OCI-LY1 (cell line): ENCODE measurements around the gene HAT1.
"Not testable (repeated sequence)": the region's sequence is repeated elsewhere in the genome, so short reads cannot be mapped to it uniquely, and the experiment has no call there.

Experiments used
- H2AFZ ChIP-seq: fragments of 200-600 bp; sonication (generic), shearing (Covaris generic); 2 replicates; pipeline ENCODE4 v1.6.0; 2014; ENCODE audit warnings: antibody characterized with exemption, mild to moderate bottlenecking, low read length
- H3F3A ChIP-seq: fragments of 200-600 bp; sonication (generic), shearing (Covaris generic); 2 replicates; pipeline ENCODE4 v1.6.0; 2014; ENCODE audit warnings: mild to moderate bottlenecking, antibody characterized with exemption, low read length, moderate library complexity; ENCODE audit not compliant: insufficient read depth
- H3K27ac ChIP-seq: fragments of 200-600 bp; sonication (generic); 2 replicates; pipeline ENCODE4 v1.5.1; 2014; ENCODE audit warnings: low read length, mixed run types, mild to moderate bottlenecking, low read depth; ENCODE audit not compliant: poor library complexity, severe bottlenecking
- H3K27me3 ChIP-seq: fragments of 200-600 bp; sonication (generic); 2 replicates; pipeline ENCODE4 v1.6.0; 2014; ENCODE audit warnings: antibody characterized with exemption, mild to moderate bottlenecking, low read length, moderate library complexity; ENCODE audit not compliant: insufficient read depth
- H3K36me3 ChIP-seq: fragments of 200-600 bp; sonication (generic); 2 replicates; pipeline ENCODE4 v1.6.1; 2014; ENCODE audit warnings: mild to moderate bottlenecking, antibody characterized with exemption, low read length, moderate library complexity, mixed read lengths; ENCODE audit not compliant: insufficient read depth
- H3K4me1 ChIP-seq: fragments of 200-600 bp; sonication (generic); 2 replicates; pipeline ENCODE4 v1.5.1; 2014; ENCODE audit warnings: mild to moderate bottlenecking, low read length, moderate library complexity; ENCODE audit not compliant: insufficient read depth, severe bottlenecking
- H3K4me2 ChIP-seq: fragments of 200-600 bp; sonication (generic), shearing (Covaris generic); 2 replicates; pipeline ENCODE4 v1.6.1; 2014; ENCODE audit warnings: low read length
- H3K4me3 ChIP-seq: fragments of 200-600 bp; sonication (generic); 2 replicates; pipeline ENCODE4 v1.5.1; 2014; ENCODE audit warnings: low read length, low read depth, mild to moderate bottlenecking, mixed read lengths; ENCODE audit not compliant: poor library complexity, severe bottlenecking
- H3K79me2 ChIP-seq: fragments of 200-600 bp; shearing (Covaris generic); 2 replicates; pipeline ENCODE4 v1.6.1; 2016; ENCODE audit warnings: mixed run types, low read length, mixed read lengths; ENCODE audit not compliant: insufficient read depth
- H3K9ac ChIP-seq: fragments of 200-600 bp; sonication (generic), shearing (Covaris generic); 2 replicates; pipeline ENCODE4 v1.6.1; 2014; ENCODE audit warnings: mild to moderate bottlenecking, low read length, mixed read lengths
- H3K9me2 ChIP-seq: fragments of 200-600 bp; sonication (generic), shearing (Covaris generic); 2 replicates; pipeline ENCODE4 v1.6.1; 2014; ENCODE audit warnings: low read depth, mild to moderate bottlenecking, low read length, mixed read lengths
- H3K9me3 ChIP-seq: fragments of 200-600 bp; shearing (Covaris generic); 2 replicates; pipeline ENCODE4 v1.6.1; 2014; ENCODE audit warnings: low read length, mixed read lengths
- H4K20me1 ChIP-seq: fragments of 200-600 bp; sonication (generic), shearing (Covaris generic); 2 replicates; pipeline ENCODE4 v1.6.0; 2016; ENCODE audit warnings: mild to moderate bottlenecking, low read length; ENCODE audit not compliant: insufficient read depth
- EZH2 ChIP-seq: fragments of 200-600 bp; sonication (generic), shearing (Covaris generic); IDR thresholded peaks from 2 replicates; pipeline ENCODE4 v1.8.0; 2017; ENCODE audit warnings: borderline replicate concordance, mixed run types, mild to moderate bottlenecking, antibody characterized with exemption, low read length, moderate library complexity, mixed read lengths
- TF ChIP-seq, protein P1 (sequence below): fragments of 200-600 bp; sonication (generic), shearing (Covaris generic); IDR thresholded peaks from 2 replicates; pipeline ENCODE4 v1.5.1; 2017; ENCODE audit warnings: mild to moderate bottlenecking, antibody characterized with exemption, low read length, moderate library complexity, mixed read lengths

The HAT1 gene

DNA sequence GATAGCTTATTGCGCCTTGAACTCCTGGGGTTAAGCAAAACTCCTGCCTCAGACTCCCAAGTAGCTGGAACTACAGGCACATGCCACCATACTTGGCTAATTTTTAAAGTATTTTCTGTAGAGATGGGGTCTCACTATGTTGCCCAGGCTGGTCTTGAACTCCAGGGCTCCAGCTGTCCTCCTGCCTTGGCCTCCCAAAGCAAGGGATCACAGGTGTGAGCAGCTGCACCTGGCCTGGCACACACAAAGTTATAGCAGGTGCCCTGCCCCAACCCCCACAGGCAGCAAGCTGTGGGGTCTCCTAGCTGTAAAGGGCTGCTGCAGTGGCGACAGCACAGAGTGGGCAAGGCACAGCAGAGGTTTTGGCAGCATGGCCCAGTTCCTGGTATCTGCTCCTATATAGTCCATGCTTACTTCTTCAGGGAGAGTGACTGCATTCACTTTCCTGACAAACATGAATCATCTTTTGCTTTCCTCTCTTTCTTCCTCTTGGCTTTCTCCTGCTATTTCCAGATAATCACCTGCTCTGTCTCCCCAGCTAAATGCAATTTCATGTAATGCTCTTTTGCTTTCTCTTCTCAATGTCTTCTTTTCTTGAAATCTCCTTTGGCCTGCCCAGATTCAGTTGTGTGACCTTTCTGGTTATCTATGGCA is 50.2 kb downstream of the HAT1 start:
- Histone ChIP-seq H3K27ac (no peak overlapping the region), H4K20me1 (no peaks in the 10 kb centered on the region), H3K79me2 (no peaks in the 10 kb centered on the region), H3K4me2 (no peak overlapping the region), H3K4me3 (no peak overlapping the region), H3K9ac (no peak overlapping the region), H2AFZ (no peak overlapping the region), H3K4me1 (no peaks in the 10 kb centered on the region), H3K9me2 (no peaks in the 10 kb centered on the region), H3K27me3 (no peaks in the 10 kb centered on the region), H3F3A (no peaks in the 10 kb centered on the region; the same call in 1 of the 2 replicates), H3K9me3 (no peaks in the 10 kb centered on the region), H3K36me3 (peaks cover 55% of the 10 kb centered on the region)
- TF ChIP-seq, protein P1, sequence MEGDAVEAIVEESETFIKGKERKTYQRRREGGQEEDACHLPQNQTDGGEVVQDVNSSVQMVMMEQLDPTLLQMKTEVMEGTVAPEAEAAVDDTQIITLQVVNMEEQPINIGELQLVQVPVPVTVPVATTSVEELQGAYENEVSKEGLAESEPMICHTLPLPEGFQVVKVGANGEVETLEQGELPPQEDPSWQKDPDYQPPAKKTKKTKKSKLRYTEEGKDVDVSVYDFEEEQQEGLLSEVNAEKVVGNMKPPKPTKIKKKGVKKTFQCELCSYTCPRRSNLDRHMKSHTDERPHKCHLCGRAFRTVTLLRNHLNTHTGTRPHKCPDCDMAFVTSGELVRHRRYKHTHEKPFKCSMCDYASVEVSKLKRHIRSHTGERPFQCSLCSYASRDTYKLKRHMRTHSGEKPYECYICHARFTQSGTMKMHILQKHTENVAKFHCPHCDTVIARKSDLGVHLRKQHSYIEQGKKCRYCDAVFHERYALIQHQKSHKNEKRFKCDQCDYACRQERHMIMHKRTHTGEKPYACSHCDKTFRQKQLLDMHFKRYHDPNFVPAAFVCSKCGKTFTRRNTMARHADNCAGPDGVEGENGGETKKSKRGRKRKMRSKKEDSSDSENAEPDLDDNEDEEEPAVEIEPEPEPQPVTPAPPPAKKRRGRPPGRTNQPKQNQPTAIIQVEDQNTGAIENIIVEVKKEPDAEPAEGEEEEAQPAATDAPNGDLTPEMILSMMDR, result no peak
- no peak for TF ChIP-seq EZH2

DNA sequence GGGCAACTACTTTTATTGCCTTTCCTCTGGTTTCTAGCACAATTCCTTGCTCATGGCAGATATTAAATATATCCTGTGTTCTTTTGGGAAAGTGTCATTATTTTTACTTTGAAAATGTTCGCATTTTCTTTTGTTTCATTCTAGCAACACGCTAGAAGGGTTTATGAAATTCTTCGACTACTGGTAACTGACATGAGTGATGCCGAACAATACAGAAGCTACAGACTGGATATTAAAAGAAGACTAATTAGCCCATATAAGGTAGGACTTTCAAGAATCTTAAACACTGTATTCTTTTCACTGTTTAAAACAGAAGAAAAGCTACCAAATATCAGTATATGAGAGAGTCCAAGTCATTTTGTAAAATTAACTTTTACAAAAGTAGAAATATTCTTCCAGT is 56.8 kb downstream of the HAT1 start:
- no peak overlapping the region for H3K9ac ChIP-seq
- H3K4me1 ChIP-seq, result no peaks in the 10 kb centered on the region
- no peaks in the 10 kb centered on the region; the same call in 1 of the 2 replicates for H3F3A ChIP-seq
- peaks cover 60% of the 10 kb centered on the region for H3K36me3 ChIP-seq
- no peaks in the 10 kb centered on the region for H3K9me2 ChIP-seq
- no peaks in the 10 kb centered on the region for H3K9me3 ChIP-seq
- no peak overlapping the region for H3K27ac ChIP-seq
- no peak overlapping the region for H3K4me2 ChIP-seq
- TF ChIP-seq EZH2, result no peak
- TF ChIP-seq, protein P1, result no peak
- no peaks in the 10 kb centered on the region for H3K79me2 ChIP-seq
- no peak overlapping the region for H2AFZ ChIP-seq
- H3K4me3 ChIP-seq, result no peak overlapping the region
- H3K27me3 ChIP-seq, result no peaks in the 10 kb centered on the region
- no peaks in the 10 kb centered on the region for H4K20me1 ChIP-seq

DNA sequence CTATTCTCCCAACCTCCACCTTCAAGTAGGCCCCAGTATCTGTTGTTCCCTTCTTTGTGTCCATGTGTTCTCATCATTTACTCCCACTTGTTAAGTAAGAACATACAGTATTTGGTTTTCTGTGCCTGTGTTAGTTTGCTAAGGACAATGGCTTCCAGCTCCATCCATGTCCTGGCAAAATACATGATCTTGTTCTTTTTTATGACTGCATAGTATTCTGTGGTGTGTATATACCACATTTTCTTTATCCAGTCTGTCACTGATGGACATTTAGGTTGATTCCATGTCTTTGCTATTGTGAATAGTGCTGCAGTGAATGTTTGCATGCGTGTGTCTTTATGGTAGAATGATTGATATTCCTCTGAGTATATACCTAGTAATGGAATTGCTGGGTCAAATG is 61.7 kb downstream of the HAT1 start:
- peaks cover 33% of the 10 kb centered on the region for H3K36me3 ChIP-seq
- not testable (repeated sequence) for H3K9me2 ChIP-seq, H3K27ac ChIP-seq, H2AFZ ChIP-seq, H3K9ac ChIP-seq, H4K20me1 ChIP-seq, H3K9me3 ChIP-seq, H3K4me2 ChIP-seq, H3F3A ChIP-seq, H3K4me3 ChIP-seq, H3K4me1 ChIP-seq, H3K79me2 ChIP-seq, H3K27me3 ChIP-seq

DNA sequence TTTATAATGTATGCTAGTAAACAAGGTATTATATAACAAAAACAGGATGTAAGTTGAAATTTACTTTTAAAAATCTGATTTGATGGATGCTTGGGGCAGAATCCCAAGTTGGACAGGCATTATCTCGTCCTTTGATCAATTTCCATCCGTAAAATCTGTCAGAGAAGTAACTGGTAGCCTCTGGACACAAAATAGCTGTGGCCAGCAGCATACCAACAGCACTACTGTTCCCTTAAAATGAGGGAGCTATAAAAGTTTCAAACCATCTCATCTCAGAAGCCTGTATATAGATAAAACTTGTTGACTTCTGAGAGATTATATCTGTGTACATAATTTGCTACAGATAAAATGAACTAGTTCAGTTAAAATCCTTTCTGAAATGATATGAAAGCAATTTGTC is 62.8 kb downstream of the HAT1 start:
- Histone ChIP-seq H3K9ac (no peak overlapping the region), H3F3A (no peaks in the 10 kb centered on the region; the same call in 1 of the 2 replicates), H3K4me3 (no peak overlapping the region), H3K79me2 (no peaks in the 10 kb centered on the region), H3K36me3 (peaks cover 22% of the 10 kb centered on the region), H3K4me1 (no peaks in the 10 kb centered on the region), H3K9me3 (no peaks in the 10 kb centered on the region), H4K20me1 (no peaks in the 10 kb centered on the region), H3K27ac (no peak overlapping the region), H2AFZ (no peak overlapping the region), H3K9me2 (no peaks in the 10 kb centered on the region), H3K4me2 (no peak overlapping the region), H3K27me3 (no peaks in the 10 kb centered on the region)
- TF ChIP-seq, protein P1, result no peak
- no peak for TF ChIP-seq EZH2
